WTC11 (cell line): ENCODE results near the gene PLEKHN1. TPM values are rescaled to one million over a fixed set of nuclear protein-coding genes. Genes with fewer than 3 reads are reported as not detected.

ENCODE experiments used
- ATAC-seq: fragments of 200-7000 bp; cut with Tn5 transposase; 2 replicates; pipeline ENCODE4 v1.10.0; 2021; ENCODE audit warnings: mild to moderate bottlenecking, moderate library complexity
- CTCF ChIA-PET: fragments of 300-600 bp; sonication (Branson Sonifier 250); formaldehyde crosslinking; loops from one replicate; lab custom pipeline; 2021; ENCODE audit warnings: antibody characterized with exemption; lab: Charles Lee
- POLR2A ChIA-PET: fragments of 350-600 bp; sonication (Branson Sonifier 250); formaldehyde crosslinking; loops from one replicate; lab custom pipeline; 2021; ENCODE audit warnings: antibody characterized with exemption; lab: Charles Lee
- DNase-seq: peaks from one replicate; pipeline ENCODE4 v3.0.0; 2021; ENCODE audit warnings: low spot score
- H3K27ac Mint-ChIP-seq: 2 replicates; pipeline ENCODE4 v1.8.0; 2021; ENCODE audit warnings: mixed read lengths
- H3K27me3 Mint-ChIP-seq: 2 replicates; pipeline ENCODE4 v1.8.0; 2021; ENCODE audit warnings: low read depth, mild to moderate bottlenecking, moderate library complexity, mixed read lengths
- H3K36me3 Mint-ChIP-seq: 2 replicates; pipeline ENCODE4 v1.8.0; 2021; ENCODE audit warnings: mixed read lengths
- H3K4me1 Mint-ChIP-seq: 2 replicates; pipeline ENCODE4 v1.8.0; 2022; ENCODE audit warnings: mixed read lengths
- H3K4me3 Mint-ChIP-seq: 2 replicates; pipeline ENCODE4 v1.8.0; 2021; ENCODE audit warnings: mild to moderate bottlenecking, moderate library complexity, mixed read lengths
- H3K9me3 Mint-ChIP-seq: 2 replicates; pipeline ENCODE4 v1.8.0; 2021; ENCODE audit warnings: mixed read lengths
- ATF1 ChIP-seq: sonication (generic); formaldehyde crosslinking; IDR thresholded peaks from 2 replicates; pipeline ENCODE4 v1.8.1; 2023; ENCODE audit warnings: mild to moderate bottlenecking, moderate library complexity, missing genetic modification reagents
- CREM ChIP-seq: sonication (generic); formaldehyde crosslinking; IDR thresholded peaks from 2 replicates; pipeline ENCODE4 v1.8.1; 2022; ENCODE audit warnings: mild to moderate bottlenecking, missing genetic modification reagents, moderate library complexity
- EMX1 ChIP-seq: fragments of 250-450 bp; sonication (Bioruptor Pico); IDR thresholded peaks from 2 replicates; pipeline ENCODE4 v1.8.0; 2021; ENCODE audit warnings: mild to moderate bottlenecking
- ETV6 ChIP-seq: sonication (generic); formaldehyde crosslinking; IDR thresholded peaks from 2 replicates; pipeline ENCODE4 v1.8.1; 2022; ENCODE audit warnings: mild to moderate bottlenecking, missing genetic modification reagents
- GRHL2 ChIP-seq: fragments of 250-450 bp; sonication (Bioruptor Pico); IDR thresholded peaks from 2 replicates; pipeline ENCODE4 v1.8.0; 2022; ENCODE audit warnings: mild to moderate bottlenecking, moderate library complexity; ENCODE audit not compliant: insufficient replicate concordance, severe bottlenecking
- HMGXB4 ChIP-seq: sonication (generic); formaldehyde crosslinking; IDR thresholded peaks from 2 replicates; pipeline ENCODE4 v1.8.1; 2023; ENCODE audit warnings: mild to moderate bottlenecking, moderate library complexity, missing genetic modification reagents
- JAZF1 ChIP-seq: fragments of 250-450 bp; sonication (Bioruptor Pico); IDR thresholded peaks from 2 replicates; pipeline ENCODE4 v1.9.0; 2021; ENCODE audit warnings: moderate library complexity, mild to moderate bottlenecking, inconsistent platforms
- NFE2L1 ChIP-seq: sonication (generic); formaldehyde crosslinking; IDR thresholded peaks from 2 replicates; pipeline ENCODE4 v1.8.1; 2023; ENCODE audit warnings: missing genetic modification reagents
- SOX15 ChIP-seq: fragments of 250-450 bp; sonication (Bioruptor Pico); IDR thresholded peaks from 2 replicates; pipeline ENCODE4 v1.9.0; 2021; ENCODE audit warnings: mild to moderate bottlenecking
- USF1 ChIP-seq: sonication (generic); formaldehyde crosslinking; IDR thresholded peaks from 2 replicates; pipeline ENCODE4 v1.8.0; 2022; ENCODE audit warnings: mild to moderate bottlenecking, missing genetic modification reagents
- ZBTB21 ChIP-seq: sonication (generic); formaldehyde crosslinking; IDR thresholded peaks from 2 replicates; pipeline ENCODE4 v1.8.1; 2023; ENCODE audit warnings: mild to moderate bottlenecking, missing genetic modification reagents, borderline replicate concordance
- ZBTB43 ChIP-seq: sonication (generic); formaldehyde crosslinking; IDR thresholded peaks from 2 replicates; pipeline ENCODE4 v1.8.1; 2023; ENCODE audit warnings: mild to moderate bottlenecking, missing genetic modification reagents
- ZNF219 ChIP-seq: sonication (generic); formaldehyde crosslinking; IDR thresholded peaks from 2 replicates; pipeline ENCODE4 v1.8.0; 2023; ENCODE audit warnings: missing genetic modification reagents, mild to moderate bottlenecking, borderline replicate concordance
- ZNF396 ChIP-seq: fragments of 250-450 bp; sonication (Bioruptor Pico); IDR thresholded peaks from 2 replicates; pipeline ENCODE4 v1.8.0; 2021; ENCODE audit warnings: mild to moderate bottlenecking, moderate library complexity, borderline replicate concordance
- total RNA-seq: library from RNA; stranded (reverse); gene quantifications from 3 replicates; pipeline ENCODE4 v1.2.3, GENCODE V29; 2021
- TF ChIP-seq, protein P1 (sequence below): sonication (generic); formaldehyde crosslinking; IDR thresholded peaks from 2 replicates; pipeline ENCODE4 v1.8.0; 2023; ENCODE audit warnings: missing genetic modification reagents, mild to moderate bottlenecking, borderline replicate concordance

The PLEKHN1 gene
- total RNA-seq, 1 experiment from 2014 or later, result 3.4 TPM

DNA sequence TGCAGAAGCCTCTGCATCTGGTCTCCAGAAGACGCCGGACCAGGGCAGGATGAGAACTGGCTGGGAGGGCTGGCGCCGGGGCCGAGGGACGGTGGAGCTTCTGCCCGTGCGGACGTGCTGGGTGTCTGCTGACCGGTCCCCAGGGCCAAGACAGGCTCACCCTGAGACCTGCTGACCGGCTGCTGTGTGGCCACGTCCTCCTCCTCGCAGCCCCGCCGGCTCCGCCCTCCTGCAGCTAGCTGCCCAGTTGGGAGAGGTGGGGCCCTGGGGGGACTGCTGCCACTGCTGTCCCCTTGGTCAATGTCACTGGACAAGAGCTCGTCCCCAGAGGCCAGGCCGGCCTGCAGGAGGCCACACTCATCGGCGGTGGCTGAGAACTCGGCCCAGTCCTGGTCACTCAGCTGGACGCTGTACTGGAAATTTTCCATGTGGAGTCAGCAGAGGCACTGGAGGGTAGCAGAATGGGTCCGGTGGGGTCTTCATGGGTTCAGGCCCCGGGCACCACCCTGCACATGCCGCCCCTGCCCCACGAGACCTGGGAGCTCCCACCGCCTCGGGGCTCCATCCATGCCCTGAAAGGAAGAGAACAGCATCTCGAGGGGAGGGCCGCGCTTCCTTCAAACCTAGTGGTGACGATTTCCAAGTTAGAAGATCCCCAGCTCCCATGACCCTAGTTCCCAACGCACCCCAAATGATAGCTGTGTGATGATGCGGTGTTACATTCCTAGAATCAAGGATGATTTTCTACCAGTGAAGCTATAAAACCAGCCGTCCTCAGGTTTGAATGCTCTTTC, 14.5 kb downstream of the PLEKHN1 start (continued):
- no peak for TF ChIP-seq ZBTB21
- no peak for TF ChIP-seq ATF1 (CRISPR knock-in tag)
- no peak for TF ChIP-seq JAZF1 (CRISPR knock-in tag)
- TF ChIP-seq HMGXB4 (CRISPR knock-in tag), result no peak
- no peak for TF ChIP-seq ETV6
- TF ChIP-seq NFE2L1 (CRISPR knock-in tag), result no peak

DNA sequence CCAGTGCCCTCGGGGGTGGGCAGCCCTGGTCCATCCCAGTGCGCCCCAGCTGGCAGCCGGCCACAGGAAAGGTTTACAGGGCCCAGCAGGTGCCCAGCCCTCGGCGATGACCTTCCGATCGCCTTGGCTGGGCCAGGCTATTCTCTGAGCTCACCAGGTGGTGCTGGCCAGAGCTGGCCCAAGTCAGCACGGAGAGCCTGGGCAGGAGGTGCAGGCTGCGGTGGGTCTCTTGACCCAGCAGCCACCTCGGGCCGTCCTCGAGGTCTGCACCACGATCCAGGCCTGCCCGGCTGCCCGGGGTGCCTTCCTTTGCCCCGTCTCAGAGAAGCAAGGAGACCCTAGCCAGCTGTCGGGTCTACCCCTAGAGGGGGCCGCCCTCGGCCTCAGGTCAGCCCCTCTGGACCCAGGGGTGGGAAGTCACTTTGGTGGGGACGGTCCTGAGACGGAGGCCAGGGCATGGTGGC, 15.2 kb downstream of the PLEKHN1 start:
- ATAC-seq, result no peak
- CTCF ChIA-PET, result interaction anchor here (1.0 to 6.3 kb wide), 7 partner anchors 15 to 83 kb away, joined by 3 to 47 read pairs (median 7); partner anchors contain the start of genes HES4, ISG15 and PLEKHN1
- H3K27ac Mint-ChIP-seq, result no peak overlapping the region
- H3K9me3 Mint-ChIP-seq, result peaks cover 3% of the 10 kb centered on the region
- no peak for TF ChIP-seq GRHL2 (CRISPR knock-in tag)
- no peak for TF ChIP-seq ZNF396 (CRISPR knock-in tag)
- no peak for TF ChIP-seq CREM
- no peak for TF ChIP-seq ZBTB43 (CRISPR knock-in tag)
- TF ChIP-seq ZNF219 (CRISPR knock-in tag), result no peak
- TF ChIP-seq SOX15 (CRISPR knock-in tag), result no peak
- no peak for TF ChIP-seq EMX1 (CRISPR knock-in tag)
- TF ChIP-seq, all 79 proteins: peak for 0
- H3K4me3 Mint-ChIP-seq, result no peak overlapping the region
- peaks cover 42% of the 10 kb centered on the region for H3K27me3 Mint-ChIP-seq
- no peaks in the 10 kb centered on the region for H3K4me1 Mint-ChIP-seq
- peaks cover 3% of the 10 kb centered on the region; the same call in 1 of the 2 replicates for H3K36me3 Mint-ChIP-seq
- DNase-seq, result no peak
- POLR2A ChIA-PET, result no interaction called here

DNA sequence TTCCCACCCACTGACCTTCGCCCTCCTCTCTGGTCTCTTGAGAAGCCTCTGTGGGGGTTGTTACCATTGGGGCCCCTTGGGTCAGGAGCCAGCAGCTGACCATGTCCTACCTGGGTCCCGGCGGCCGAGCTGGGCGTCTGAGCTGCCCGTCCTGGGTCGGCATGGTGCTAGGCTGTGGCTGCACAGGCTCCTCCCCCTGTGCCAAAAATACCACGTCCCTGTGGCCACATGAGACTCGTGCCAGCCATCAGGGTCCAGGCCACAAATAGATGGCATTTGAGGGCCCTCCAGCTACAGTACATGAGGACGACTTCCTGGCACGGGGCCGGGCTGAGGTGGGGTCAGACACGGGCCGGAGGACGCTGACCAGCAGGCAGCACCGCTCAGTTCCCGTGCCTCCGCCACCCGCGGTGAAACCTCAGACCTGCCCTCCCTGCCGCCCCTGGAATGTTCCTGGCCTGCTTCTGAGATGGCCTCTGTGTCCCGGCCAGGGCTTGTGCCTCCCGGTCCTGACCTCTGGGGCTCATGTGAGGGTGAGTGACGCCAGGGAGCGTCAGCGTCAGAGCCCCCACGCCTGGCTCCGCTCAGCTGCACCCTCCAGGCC, 15.8 kb downstream of the PLEKHN1 start, which contains the start of gene PERM1:
TSS of gene PERM1 (minus strand) at position 139 of the 604 bp plus-strand sequence. CDS start 1,064 bp downstream, outside the sequence.
- DNase-seq (peak; percentile 18), ATAC-seq (no peak)
- Mint-ChIP-seq H3K27me3 (peaks cover 45% of the 10 kb centered on the region), H3K36me3 (peaks cover 3% of the 10 kb centered on the region; the same call in 1 of the 2 replicates), H3K27ac (no peak within 1 kb of the TSS), H3K9me3 (peaks cover 3% of the 10 kb centered on the region), H3K4me3 (no peak within 1 kb of the TSS), H3K4me1 (no peaks in the 10 kb centered on the region)
- POLR2A ChIA-PET, result no interaction called here
- CTCF ChIA-PET, result interaction anchor here (0.9 to 6.3 kb wide), 11 partner anchors 15 to 97 kb away, joined by 3 to 77 read pairs (median 10); partner anchors contain the start of genes HES4, ISG15 and PLEKHN1
- TF ChIP-seq USF1 (CRISPR knock-in tag) (no peak), ZNF219 (CRISPR knock-in tag) (no peak)
- TF ChIP-seq, protein P1, sequence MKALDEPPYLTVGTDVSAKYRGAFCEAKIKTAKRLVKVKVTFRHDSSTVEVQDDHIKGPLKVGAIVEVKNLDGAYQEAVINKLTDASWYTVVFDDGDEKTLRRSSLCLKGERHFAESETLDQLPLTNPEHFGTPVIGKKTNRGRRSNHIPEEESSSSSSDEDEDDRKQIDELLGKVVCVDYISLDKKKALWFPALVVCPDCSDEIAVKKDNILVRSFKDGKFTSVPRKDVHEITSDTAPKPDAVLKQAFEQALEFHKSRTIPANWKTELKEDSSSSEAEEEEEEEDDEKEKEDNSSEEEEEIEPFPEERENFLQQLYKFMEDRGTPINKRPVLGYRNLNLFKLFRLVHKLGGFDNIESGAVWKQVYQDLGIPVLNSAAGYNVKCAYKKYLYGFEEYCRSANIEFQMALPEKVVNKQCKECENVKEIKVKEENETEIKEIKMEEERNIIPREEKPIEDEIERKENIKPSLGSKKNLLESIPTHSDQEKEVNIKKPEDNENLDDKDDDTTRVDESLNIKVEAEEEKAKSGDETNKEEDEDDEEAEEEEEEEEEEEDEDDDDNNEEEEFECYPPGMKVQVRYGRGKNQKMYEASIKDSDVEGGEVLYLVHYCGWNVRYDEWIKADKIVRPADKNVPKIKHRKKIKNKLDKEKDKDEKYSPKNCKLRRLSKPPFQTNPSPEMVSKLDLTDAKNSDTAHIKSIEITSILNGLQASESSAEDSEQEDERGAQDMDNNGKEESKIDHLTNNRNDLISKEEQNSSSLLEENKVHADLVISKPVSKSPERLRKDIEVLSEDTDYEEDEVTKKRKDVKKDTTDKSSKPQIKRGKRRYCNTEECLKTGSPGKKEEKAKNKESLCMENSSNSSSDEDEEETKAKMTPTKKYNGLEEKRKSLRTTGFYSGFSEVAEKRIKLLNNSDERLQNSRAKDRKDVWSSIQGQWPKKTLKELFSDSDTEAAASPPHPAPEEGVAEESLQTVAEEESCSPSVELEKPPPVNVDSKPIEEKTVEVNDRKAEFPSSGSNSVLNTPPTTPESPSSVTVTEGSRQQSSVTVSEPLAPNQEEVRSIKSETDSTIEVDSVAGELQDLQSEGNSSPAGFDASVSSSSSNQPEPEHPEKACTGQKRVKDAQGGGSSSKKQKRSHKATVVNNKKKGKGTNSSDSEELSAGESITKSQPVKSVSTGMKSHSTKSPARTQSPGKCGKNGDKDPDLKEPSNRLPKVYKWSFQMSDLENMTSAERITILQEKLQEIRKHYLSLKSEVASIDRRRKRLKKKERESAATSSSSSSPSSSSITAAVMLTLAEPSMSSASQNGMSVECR (CRISPR knock-in tag), result no peak
- TF ChIP-seq, all 79 proteins: peak for 0
